NOMO-1 (cell line): ENCODE data around the gene PLXNC1.
"Not testable (repeated sequence)": the region's sequence is repeated elsewhere in the genome, so short reads cannot be mapped to it uniquely, and the experiment has no call there.

Experiments used
- DNase-seq, 2 experiments: peaks; one replicate each; lab custom pipeline; 2025; ENCODE audit not compliant: unreplicated experiment in 2 of 2; lab: John Stamatoyannopoulos, UW

PLXNC1 gene

DNA sequence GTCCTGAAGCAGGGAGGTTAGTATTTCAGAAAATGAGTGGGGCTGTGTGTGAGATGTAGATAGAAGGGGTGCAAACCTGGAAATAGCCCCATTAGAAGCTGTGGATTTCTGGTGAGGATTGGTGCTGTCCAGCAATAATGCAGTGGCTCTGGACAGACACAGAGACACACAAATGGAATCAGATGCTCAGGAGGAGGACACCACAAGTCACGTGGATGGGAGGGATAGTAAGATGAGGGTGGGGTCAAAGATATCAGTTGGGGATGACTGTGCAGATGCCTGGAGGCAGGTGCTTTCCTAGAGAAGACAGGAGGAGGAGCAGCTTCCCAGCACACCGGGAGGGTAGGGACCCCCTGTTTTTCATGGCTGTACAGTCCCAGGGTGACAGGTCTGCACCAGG, 136.5 kb downstream of the PLXNC1 start:
- DNase-seq = no peak

GRCh38 chr12:94285943-94286582, 137.7 kb downstream of the PLXNC1 start:
- no peak for DNase-seq

GRCh38 chr12:94286583-94287244, 138.3 kb downstream of the PLXNC1 start:
- no peak for DNase-seq

DNA sequence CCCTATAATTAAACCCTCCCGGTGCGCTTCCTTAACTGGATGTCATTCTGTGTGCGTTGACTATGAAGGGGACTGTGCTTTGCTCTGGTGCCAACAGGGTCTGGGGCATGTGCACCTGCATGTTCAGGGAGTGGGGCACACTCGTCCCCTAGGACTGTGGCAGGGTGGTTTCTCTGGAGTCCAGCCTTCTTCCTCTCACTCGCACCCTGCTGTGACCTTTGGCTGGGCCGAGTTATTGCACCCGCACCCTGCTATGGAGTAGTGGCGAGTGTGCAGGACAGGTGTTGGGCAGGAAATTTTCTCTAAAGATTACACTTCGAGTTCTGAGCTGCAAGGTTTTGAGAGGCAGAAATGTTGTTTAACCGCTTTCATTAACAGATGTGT, 138.9 kb downstream of the PLXNC1 start:
- DNase-seq = no peak

DNA sequence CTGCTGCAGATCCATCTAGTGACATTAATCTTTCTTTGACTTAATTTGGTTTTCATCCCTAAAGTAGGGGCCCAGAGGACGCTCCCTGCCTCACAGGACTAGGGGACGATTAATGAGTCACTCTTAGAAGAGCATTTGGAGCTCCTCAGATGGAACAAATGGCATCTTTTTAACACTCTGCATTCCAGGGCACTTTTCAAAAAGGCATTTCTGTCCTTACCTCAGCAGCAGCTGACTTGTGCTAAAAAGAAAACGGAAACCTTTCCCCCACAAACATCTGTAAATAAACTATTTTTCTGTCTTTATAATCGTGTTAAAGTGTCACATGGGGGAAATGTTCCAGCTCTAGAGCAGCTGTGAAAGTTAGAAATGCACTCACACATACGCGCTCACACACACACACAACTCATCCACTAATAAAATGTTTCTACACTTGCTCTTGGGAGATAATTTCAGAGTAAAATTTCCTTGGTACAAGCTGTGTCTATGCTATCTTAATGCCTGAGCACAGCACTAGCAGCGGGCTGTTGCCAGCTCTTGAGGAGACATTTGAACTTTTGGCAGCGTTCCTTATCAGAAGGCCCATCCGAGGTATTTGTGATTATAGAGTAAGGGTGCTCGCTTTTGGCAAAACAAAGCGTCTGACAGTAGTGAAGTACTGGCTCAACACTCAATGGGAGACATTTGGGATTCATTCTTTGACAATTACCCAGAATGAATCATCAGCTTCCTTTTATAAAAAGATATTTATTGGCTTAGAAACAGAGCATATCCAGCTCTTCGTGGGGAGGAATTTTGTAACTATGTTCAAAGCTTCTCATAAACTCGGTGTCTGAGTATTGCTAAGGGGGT, 141.3 kb downstream of the PLXNC1 start:
- no peak for DNase-seq

DNA sequence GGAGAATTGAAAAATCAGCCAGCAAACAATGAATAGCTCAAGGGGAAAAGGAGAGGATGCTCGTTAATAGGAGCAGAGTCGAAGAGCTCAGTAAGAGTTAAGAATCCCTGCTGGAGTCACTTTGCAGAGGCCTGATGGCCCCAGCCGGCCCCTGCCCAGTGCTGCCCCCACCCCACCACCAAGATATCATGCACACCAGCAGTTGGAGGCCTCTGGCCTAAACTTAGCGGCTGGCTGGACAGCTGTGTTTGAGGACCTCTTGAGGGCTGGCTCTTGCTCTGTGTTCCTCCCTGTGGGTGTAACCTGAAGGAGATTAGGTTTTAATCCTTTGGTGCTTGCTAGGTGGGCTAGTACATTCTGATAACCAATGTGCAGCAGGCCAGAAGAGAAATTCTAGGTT, 142.0 kb downstream of the PLXNC1 start:
- no peak for DNase-seq

GRCh38 chr12:94297096-94297699, 148.8 kb downstream of the PLXNC1 start:
- no peak for DNase-seq

DNA sequence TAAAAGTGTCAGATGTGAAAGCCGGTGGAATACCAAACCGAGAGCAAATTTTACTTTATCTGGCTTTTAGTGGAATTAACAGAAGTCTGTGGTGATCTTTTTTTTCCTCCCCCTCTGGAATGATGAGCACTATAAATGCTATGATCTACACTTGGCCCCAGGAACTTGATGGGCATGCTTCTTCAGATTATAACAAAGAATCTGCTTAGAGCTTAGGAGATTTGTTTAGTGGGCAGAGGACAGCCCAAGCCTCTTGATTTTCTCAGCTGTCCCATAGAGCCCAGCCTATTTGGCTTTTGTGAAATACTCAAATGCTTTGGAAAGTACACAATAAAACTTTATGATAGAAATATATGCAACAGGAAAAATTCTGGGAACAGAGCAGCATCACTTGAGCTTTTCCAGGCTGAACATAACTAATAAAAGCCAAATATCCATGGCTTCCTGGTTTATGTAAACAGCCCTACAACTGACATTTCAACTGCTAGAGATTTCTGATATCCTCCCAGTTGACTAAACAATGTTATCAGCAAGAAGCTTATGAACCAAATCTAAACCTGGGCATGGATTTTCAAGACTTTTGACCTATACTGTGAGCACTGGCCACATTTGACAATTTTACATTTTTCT, 149.6 kb downstream of the PLXNC1 start:
- DNase-seq = no peak

GRCh38 chr12:94299846-94300245, 151.5 kb downstream of the PLXNC1 start:
- no peak for DNase-seq

DNA sequence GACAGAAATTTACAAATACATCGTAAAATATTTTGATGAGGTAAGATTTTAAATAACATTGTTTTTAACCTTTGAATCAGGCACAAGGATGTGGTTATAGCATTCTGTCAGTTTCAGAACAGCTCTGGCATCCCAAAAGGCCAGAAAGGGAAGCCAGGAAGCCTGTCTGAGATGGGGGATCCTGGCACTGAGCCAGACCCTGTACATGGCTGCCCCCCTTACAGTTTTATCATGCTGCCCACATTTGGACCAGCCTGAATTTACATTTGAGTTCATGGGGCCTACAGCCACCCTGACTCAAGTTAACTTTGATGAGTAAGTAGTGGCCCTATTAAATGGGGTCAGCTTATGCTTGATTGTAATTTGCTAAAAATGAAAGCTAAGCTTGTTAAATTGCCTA, 155.6 kb downstream of the PLXNC1 start:
- DNase-seq = no peak

DNA sequence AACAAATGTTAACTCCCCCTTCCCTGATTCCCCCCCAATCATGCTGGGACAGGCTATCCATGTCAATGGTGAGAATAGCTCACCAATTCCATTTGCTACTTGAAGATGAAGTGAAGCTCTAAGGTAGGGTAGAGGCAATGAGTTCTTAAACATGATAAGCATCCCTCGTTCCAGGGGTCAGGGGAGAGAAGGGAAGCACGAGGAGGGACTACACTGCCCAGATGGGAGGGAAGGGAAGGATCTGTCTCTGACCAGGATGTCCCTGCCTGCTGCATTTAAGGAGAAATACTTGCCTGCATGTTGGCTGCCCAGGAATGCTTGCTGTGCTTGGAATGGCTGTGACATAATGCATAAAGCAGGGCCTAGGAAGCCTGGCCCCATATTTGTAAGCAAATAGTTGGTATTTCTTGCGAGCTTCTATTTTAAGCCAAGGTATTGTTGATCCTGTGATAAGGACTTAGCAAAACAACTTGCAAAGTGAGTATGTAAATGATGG, 156.2 kb downstream of the PLXNC1 start:
- DNase-seq = no peak

DNA sequence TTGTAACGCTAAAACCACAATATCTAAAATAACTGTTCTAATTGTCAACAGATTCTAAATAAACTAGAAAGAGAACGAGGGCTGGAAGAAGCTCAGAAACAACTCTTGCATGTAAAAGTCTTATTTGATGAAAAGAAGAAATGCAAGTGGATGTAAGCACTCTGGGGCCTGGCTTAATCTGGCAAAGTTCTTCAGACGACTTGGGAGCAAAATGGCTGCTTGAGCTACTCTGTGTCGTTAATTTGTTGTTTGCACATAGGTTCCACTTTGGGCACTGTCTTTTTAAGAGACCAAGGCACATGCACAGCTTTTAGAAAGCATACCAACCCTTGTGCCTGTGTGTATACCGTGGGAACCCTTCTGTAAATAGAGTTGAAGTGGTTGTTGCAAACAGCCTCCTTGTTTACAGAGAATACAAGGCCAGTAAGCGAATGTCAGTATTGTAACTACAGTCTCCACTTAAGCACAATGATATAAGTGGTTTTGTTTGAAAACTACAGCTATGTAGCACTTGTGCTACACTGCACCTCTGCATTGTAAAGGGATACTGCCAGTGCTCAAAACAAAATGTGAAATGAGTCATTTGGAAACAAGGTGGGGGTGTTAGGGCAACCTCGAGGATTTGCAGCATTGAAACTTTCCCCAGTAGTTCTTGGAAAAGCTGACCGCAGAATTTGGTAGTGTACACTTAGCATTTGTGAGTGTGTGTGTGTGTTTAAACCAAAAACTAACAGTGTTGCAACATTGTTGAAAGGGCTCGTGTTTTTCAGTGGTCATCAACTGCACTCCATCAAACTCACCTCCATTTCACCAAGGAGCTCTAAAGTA, 157.0 kb downstream of the PLXNC1 start:
- no peak for DNase-seq

DNA sequence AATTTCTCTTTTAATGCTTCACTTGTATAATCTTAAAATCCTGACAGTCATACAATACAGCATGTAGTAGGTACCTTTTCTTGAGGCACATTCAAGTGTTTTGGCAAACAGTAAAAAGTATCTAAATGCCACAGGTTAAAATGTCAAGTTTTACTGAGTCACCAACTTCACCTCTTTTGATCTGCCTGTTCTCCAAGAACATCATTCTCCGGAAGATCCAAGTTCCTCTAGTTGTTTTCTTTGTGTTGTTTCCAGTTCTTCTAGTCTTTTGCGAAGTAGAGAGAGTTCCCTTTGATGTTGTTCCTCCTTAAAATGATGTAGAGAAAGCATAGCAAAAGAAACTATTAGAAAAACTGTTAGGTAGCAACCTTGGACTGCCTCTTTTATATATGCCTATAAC, 160.2 kb downstream of the PLXNC1 start:
- no peak for DNase-seq

DNA sequence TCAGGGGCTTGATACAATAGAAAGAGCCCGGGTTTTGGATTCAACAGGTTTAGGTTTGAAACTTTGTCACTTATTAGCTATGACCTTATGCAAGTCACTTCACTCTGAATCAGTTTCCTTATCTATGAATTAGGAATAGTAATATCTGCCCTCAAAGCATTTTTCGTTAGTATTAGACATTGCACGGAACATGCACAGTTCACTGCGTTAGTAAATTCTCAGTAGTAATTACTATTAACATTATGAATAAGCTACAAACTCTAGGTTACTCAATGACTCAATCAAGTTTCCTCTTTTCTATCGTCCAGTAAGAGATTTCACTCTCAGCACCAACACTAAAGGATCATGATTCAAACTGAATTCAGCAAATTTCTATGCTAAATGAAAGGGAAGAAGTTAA, 161.0 kb downstream of the PLXNC1 start:
- no peak for DNase-seq

DNA sequence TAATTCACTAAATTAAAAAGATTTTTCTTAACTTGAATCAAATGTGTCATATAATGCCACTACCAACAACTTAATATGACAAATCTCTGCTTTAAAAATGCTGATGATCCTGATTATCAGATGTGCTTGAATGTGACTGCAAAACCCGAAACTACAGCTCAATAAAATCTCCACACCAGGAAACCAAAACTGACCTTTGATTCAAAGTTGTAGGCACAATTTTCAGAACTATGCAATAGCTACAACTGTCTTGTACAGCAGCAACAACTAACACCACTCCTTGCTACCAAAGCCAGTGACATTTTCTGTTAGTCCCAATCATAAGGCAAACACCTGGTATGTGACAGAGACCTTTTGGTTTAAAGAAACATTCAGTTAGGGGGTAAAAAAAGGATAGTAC, 164.0 kb downstream of the PLXNC1 start:
- DNase-seq = no peak

- DNase-seq = not testable (repeated sequence)
Measured at GRCh38 chr12:94316600-94316999, 168.2 kb downstream of the PLXNC1 start.

GRCh38 chr12:94318181-94318580, 169.8 kb downstream of the PLXNC1 start:
- DNase-seq = peak; percentile 47 to 52

GRCh38 chr12:94320109-94320508, 171.7 kb downstream of the PLXNC1 start:
- no peak for DNase-seq

- no peak for DNase-seq
Measured at GRCh38 chr12:94322346-94322745, 174.0 kb downstream of the PLXNC1 start.

DNA sequence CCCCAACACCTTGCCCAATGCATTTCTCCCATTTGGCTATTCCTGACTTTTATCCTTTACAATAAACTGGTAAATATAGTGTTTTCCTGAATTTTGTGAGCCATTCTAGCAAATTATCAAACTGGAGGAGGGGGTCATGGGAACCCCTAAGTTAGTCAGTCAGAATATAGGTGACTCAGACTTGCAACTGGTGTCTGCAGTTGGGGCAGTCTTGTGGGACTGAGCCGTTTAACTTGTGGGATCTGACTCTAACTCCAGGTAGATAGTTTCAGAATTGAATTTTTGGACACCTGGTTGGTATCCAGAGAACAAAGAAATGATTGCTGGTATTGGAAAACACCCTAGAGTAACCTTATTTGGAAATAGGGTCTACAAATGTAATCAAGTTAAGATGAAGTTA, 177.9 kb downstream of the PLXNC1 start:
- no peak for DNase-seq
